Activated CD8-positive, alpha-beta memory T cell treated with anti-CD3 and anti-CD28 coated beads, Interleukin-2, amount 50 U/mL, for 4 hours (primary cell): ENCODE results near the gene IHH.

Experiments
- DNase-seq: peaks from one replicate; pipeline ENCODE4 v3.0.0-alpha.2; 2020

The IHH gene

GRCh38 chr2:219018286-219018685 is 42.4 kb downstream of the IHH start:
- no peak for DNase-seq

- no peak for DNase-seq
Observed at GRCh38 chr2:219017201-219017931, 43.4 kb downstream of the IHH start.

GRCh38 chr2:219016721-219017120 is 44.0 kb downstream of the IHH start:
- no peak for DNase-seq

- no peak for DNase-seq
Observed at GRCh38 chr2:219010873-219011272, 49.8 kb downstream of the IHH start.

GRCh38 chr2:219010162-219010756 is 50.5 kb downstream of the IHH start:
- no peak for DNase-seq

- DNase-seq: no peak
Observed at GRCh38 chr2:219009294-219009693, 51.4 kb downstream of the IHH start.
